Psoas muscle (tissue), 8 donors: Measurements from ENCODE around the gene PDP2. TPM values are rescaled to one million over a fixed set of nuclear protein-coding genes. Genes with fewer than 3 reads are reported as not detected.

Source experiments
- ATAC-seq, 4 donors: fragments of 200-7000 bp; cut with Tn5 transposase; one replicate each; pipeline ENCODE4 v1.9.1; 2020; ENCODE audit warnings: moderate library complexity in 3 of 4, mild to moderate bottlenecking in 2 of 4
- DNase-seq, 2 donors: peaks; one replicate each; pipeline ENCODE4 v3.0.0-alpha.2; 2020
- H3K27ac ChIP-seq: fragments of 200-600 bp; one replicate; pipeline ENCODE4 v1.8.0; 2022
- H3K27me3 ChIP-seq, 3 donors: fragments of 200-600 bp in 1 of 3; one replicate each; pipeline versions ENCODE4 v1.6.1 to v1.8.0; 2013 to 2022; ENCODE audit warnings: low read length in 2 of 3, mild to moderate bottlenecking in 2 of 3, moderate library complexity in 1 of 3; ENCODE audit not compliant: insufficient read depth in 3 of 3
- H3K36me3 ChIP-seq, 2 donors: fragments of 200-600 bp in 1 of 2; one replicate each; pipeline versions ENCODE4 v1.6.1 to v1.8.0; 2013 to 2022; ENCODE audit warnings: low read depth in 1 of 2, mild to moderate bottlenecking in 1 of 2, moderate library complexity in 1 of 2; ENCODE audit not compliant: insufficient read depth in 1 of 2
- H3K4me1 ChIP-seq: fragments of 200-600 bp; one replicate; pipeline ENCODE4 v1.8.0; 2022
- H3K4me3 ChIP-seq: fragments of 200-600 bp; one replicate; pipeline ENCODE4 v1.8.0; 2022; ENCODE audit warnings: mild to moderate bottlenecking
- H3K9me3 ChIP-seq: fragments of 200-600 bp; one replicate; pipeline ENCODE4 v1.8.0; 2022
- WGBS, 3 donors: extraction: QIAGEN DNeasy Blood & Tissue Kit; methylation state at CpG; one replicate each; pipeline versions ENCODE4 v1.1.6 to v1.1.7; 2013; 5-methylcytosine and 5-hydroxymethylcytosine counted together
- intact Hi-C, 2 donors: fragments of 100-400 bp; cut with DNase I; formaldehyde crosslinking; loops; one replicate each; pipeline versions ENCODE4 v1.11.0 to v1.14.2; 2022
- polyA plus RNA-seq, 3 donors: library from polyadenylated mRNA; stranded (reverse); fragments of 200-250 nt; gene quantifications; one replicate each; pipeline ENCODE4 v1.2.3, GENCODE V29; 2013
- total RNA-seq, 4 donors: library from RNA; stranded (reverse); fragmentation: NEBNext Ultra II Directional in 2 of 4; extraction: Animal tissue kit (Norgen Biotek cat#: 25700) in 2 of 4; gene quantifications; one replicate each; pipeline versions ENCODE4 v1.2.1 to v1.2.4, GENCODE V29; 2021 to 2023
- TF ChIP-seq, protein P1 (sequence below): fragments of 200-600 bp; IDR thresholded peaks from one replicate; pipeline ENCODE4 v1.8.0; 2022; ENCODE audit warnings: antibody characterized with exemption
- donor health status: healthy with polysubstance abuse.
- donor health status: DM: no; HTN: no; CAD: no; lungs with moderate emphysema.
- donor health status: Bipolar disorder and iron deficiency.
- donor health status: healthy.
- donor health status: DM: yes; HTN: yes; CAD: no.
- donor health status: DM: no; HTN: no; CAD: no.
- donor health status: DM: no; HTN: no; CAD: no.
- donor health status: DM: yes; HTN: yes; CAD: no.

Gene PDP2
- total and polyA plus RNA-seq, 7 donors: 1.0 to 5.2 (median 3.0) TPM

DNA sequence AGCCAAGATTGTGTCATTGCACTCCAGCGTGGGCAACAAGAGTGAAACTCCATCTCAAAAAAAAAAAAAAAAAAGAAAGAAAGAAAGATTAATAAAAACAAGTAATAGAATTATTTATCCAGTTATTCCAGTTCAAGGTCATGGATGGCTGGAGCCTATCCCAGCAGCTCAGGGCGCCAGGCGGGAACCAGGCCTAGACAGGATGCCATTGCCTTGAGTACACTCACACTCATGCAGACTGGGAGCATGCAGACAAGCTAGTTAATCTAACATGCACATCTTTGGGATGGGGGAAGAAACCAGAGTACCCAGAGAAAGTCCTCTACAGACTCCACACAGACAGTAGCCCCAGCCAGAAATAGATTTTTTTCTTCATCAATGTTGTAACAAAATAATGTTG, 17.9 kb downstream of the PDP2 start:
- Histone ChIP-seq H3K4me3 (no peak overlapping the region), H3K9me3 (no peaks in the 10 kb centered on the region), H3K4me1 (peaks cover 44% of the 10 kb centered on the region), H3K27me3 (no peaks in the 10 kb centered on the region), H3K27ac (peak overlapping the region; percentile 89), H3K36me3 (no peaks in the 10 kb centered on the region)
- ATAC-seq: peak in 3 of 4 donors; percentile 25 to 45 (median 31)
- TF ChIP-seq, protein P1, sequence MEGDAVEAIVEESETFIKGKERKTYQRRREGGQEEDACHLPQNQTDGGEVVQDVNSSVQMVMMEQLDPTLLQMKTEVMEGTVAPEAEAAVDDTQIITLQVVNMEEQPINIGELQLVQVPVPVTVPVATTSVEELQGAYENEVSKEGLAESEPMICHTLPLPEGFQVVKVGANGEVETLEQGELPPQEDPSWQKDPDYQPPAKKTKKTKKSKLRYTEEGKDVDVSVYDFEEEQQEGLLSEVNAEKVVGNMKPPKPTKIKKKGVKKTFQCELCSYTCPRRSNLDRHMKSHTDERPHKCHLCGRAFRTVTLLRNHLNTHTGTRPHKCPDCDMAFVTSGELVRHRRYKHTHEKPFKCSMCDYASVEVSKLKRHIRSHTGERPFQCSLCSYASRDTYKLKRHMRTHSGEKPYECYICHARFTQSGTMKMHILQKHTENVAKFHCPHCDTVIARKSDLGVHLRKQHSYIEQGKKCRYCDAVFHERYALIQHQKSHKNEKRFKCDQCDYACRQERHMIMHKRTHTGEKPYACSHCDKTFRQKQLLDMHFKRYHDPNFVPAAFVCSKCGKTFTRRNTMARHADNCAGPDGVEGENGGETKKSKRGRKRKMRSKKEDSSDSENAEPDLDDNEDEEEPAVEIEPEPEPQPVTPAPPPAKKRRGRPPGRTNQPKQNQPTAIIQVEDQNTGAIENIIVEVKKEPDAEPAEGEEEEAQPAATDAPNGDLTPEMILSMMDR: no peak
- DNase-seq: no peak
- WGBS, 3 donors: 32 to 45% (median 41%) methylated on average over 3 of the region's 3 CpGs
- intact Hi-C loops: loop anchor here (5.0 to 10.0 kb wide), 3 partner anchors 34 to 57 kb away; partner anchors contain the start of gene CIAO2B (in 1 of the 2)

DNA sequence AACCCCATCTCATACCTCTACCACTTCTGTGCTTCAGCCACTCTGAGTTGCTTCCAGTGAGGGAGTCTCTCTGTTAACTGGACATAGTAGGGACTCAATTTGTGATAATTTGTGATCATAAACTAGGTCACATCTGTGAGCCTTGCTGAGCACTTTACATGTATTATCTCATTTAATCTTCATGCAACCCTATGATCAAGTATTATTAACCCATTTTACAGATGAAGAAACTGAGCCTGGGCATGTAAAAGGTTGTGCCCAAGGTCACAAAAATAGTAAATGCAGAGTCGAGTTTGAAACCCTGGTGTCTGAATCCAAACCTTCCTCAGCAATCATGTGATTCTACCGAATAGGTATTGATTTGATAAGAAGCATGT, 18.6 kb downstream of the PDP2 start:
- no peaks in the 10 kb centered on the region for H3K27me3 ChIP-seq
- H3K36me3 ChIP-seq: no peaks in the 10 kb centered on the region
- H3K27ac ChIP-seq: peak overlapping the region; percentile 89
- peaks cover 51% of the 10 kb centered on the region for H3K4me1 ChIP-seq
- 75 to 80% (median 80%) methylated on average over 2 of the region's 2 CpGs for WGBS, 3 donors
- ATAC-seq (no peak), DNase-seq (no peak)
- intact Hi-C loops: loop anchor here (5.0 to 10.0 kb wide), 3 partner anchors 33 to 56 kb away; partner anchors contain the start of gene CIAO2B (in 1 of the 2)
- TF ChIP-seq, protein P1: no peak
- H3K4me3 ChIP-seq: no peak overlapping the region
- H3K9me3 ChIP-seq: no peaks in the 10 kb centered on the region

DNA sequence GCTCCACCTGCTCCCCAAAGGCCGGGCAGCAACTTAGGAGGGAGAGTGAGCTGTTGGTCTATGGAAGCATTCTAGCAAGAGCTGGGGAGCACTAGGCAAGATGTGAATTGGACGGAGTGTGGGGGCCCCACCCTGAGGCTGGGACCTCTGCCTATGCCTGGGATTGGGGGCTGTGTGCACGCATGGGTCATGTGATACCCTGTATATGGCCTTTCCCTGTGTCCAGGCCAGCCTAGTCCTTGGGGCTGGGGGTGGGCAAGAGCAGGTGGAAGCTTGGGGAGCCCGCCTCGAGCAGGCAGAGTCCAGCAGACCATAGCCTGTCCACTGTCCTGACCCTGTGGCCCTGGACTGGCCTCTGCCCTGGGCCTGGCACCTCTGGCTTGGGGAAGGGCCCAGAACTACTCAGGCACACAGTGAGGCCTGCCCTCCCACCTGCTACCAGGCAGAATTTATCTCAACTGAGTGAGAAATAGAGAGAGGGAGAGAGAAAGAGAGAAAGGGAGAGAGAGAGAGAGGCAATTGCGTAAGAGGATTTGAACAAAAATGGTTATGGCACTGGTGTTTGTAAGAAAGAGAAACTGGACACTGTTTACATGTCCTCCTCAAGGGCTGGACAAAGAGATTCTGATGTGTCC, 19.1 kb downstream of the PDP2 start:
- Histone ChIP-seq H3K4me3 (no peak overlapping the region), H3K4me1 (peaks cover 56% of the 10 kb centered on the region), H3K9me3 (no peaks in the 10 kb centered on the region), H3K27me3 (no peaks in the 10 kb centered on the region), H3K27ac (peak overlapping the region; percentile 89), H3K36me3 (no peaks in the 10 kb centered on the region)
- peak; percentile 11 to 56 (median 18) for ATAC-seq
- TF ChIP-seq, protein P1: no peak
- 54 to 58% (median 55%) methylated on average over 6 of the region's 6 CpGs for WGBS, 3 donors
- peak in 1 of 2 donors; percentile 59 for DNase-seq
- intact Hi-C loops: loop anchor here (5.0 to 10.0 kb wide), 3 partner anchors 33 to 55 kb away; partner anchors contain the start of gene CIAO2B (in 1 of the 2)

DNA sequence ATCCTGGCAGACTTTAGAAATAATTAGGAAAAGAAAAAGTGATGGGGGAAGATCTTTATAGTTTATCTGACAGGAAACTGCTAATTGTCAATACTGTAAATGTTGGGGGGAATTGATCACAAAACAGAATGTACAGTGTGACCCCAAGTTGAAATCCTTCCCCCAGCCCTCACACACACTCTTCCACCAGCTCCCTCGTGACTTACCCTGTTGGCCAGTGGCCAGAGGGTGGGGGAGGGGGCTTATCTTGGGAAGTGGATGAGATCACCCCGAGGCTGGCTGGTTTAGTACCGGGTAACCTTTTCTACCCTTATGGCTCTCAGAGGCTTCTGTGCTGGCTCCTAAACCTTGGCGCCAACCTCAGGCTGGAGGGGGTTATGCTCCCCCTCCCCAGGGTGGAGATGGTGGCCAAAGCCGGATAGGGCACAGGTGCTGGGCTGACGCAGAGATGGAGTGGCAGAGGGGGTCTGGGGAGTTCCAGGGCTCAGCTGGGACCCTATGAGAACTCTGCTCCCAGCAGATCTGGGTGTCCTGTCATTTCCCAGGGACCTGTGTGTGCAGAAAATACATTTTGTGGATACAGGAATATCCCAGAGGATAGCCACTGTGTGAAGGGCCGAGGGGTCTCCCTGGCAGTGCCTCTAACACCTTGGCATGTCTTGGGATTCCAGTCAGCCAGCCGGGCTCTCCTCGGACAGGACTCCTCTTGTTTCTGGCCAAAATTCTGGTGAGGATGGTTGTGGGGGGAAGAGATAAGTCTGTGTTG, 19.8 kb downstream of the PDP2 start:
- Histone ChIP-seq H3K27me3 (no peaks in the 10 kb centered on the region), H3K4me3 (no peak overlapping the region), H3K27ac (peak overlapping the region; percentile 89), H3K36me3 (no peaks in the 10 kb centered on the region), H3K9me3 (no peaks in the 10 kb centered on the region), H3K4me1 (peaks cover 57% of the 10 kb centered on the region)
- WGBS, 3 donors: 16 to 22% (median 18%) methylated on average over 9 of the region's 9 CpGs
- DNase-seq: peak; percentile 86 to 90
- intact Hi-C loops: loop anchor here (2.0 to 10.0 kb wide), 4 partner anchors 27 to 55 kb away; partner anchors contain the start of gene CIAO2B (in 1 of the 2)
- peak; percentile 39 to 70 (median 50) for ATAC-seq
- TF ChIP-seq, protein P1: no peak
